ACC112 (cell line): Measurements from ENCODE around the gene ZC3H18.

Experiments
- H2AFZ ChIP-seq: fragments of 200-600 bp; sonication (generic); one replicate; pipeline ENCODE4 v1.6.0; 2017; ENCODE audit warnings: antibody characterized with exemption, low read length; ENCODE audit not compliant: unreplicated experiment
- H3K27ac ChIP-seq: fragments of 200-600 bp; sonication (generic); 2 replicates; pipeline ENCODE4 v1.5.1; 2014; ENCODE audit warnings: low read depth, mild to moderate bottlenecking, antibody characterized with exemption, low read length, moderate library complexity
- H3K27me3 ChIP-seq: fragments of 200-600 bp; sonication (generic); 2 replicates; pipeline ENCODE4 v1.6.1; 2014; ENCODE audit warnings: mild to moderate bottlenecking, antibody characterized with exemption, low read length, moderate library complexity, mixed read lengths; ENCODE audit not compliant: insufficient read depth
- H3K36me3 ChIP-seq: fragments of 200-600 bp; sonication (generic); 2 replicates; pipeline ENCODE4 v1.6.1; 2016; ENCODE audit warnings: mild to moderate bottlenecking, antibody characterized with exemption, low read length, moderate library complexity, mixed read lengths; ENCODE audit not compliant: insufficient read depth
- H3K4me1 ChIP-seq: fragments of 200-600 bp; sonication (generic); one replicate; pipeline ENCODE4 v1.6.1; 2016; ENCODE audit warnings: low read length, mixed read lengths; ENCODE audit not compliant: insufficient read depth, unreplicated experiment, control insufficient read depth
- H3K4me3 ChIP-seq: fragments of 200-600 bp; sonication (generic); 2 replicates; pipeline ENCODE4 v1.5.1; 2014; ENCODE audit warnings: mild to moderate bottlenecking, low read depth, low read length
- H3K79me2 ChIP-seq: fragments of 200-600 bp; sonication (generic); one replicate; pipeline ENCODE4 v1.6.0; 2016; ENCODE audit warnings: low read length; ENCODE audit not compliant: control insufficient read depth, unreplicated experiment, insufficient read depth

ZC3H18 gene

DNA sequence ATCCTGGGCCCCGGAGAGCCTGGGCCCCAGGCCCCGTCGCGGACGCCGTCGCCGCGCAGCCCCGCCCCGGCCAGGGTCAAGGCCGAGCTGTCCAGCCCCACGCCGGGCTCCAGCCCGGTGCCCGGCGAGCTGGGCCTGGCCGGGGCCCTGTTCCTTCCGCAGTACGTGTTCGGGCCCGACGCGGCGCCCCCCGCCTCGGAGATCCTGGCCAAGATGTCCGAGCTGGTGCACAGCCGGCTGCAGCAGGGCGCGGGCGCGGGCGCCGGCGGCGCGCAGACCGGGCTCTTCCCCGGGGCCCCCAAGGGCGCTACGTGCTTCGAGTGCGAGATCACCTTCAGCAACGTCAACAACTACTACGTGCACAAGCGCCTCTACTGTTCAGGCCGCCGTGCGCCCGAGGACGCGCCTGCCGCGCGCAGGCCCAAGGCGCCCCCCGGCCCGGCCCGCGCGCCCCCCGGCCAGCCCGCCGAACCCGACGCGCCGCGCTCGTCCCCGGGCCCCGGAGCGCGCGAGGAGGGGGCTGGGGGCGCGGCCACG lies 36.8 kb upstream of the ZC3H18 start:
- Histone ChIP-seq H2AFZ (no peak overlapping the region), H3K36me3 (peaks cover 3% of the 10 kb centered on the region; the same call in 1 of the 2 replicates), H3K79me2 (peaks cover 14% of the 10 kb centered on the region), H3K4me1 (peaks cover 11% of the 10 kb centered on the region), H3K27me3 (peaks cover 7% of the 10 kb centered on the region), H3K27ac (peak overlapping the region; percentile 32; the same call in 1 of the 2 replicates), H3K4me3 (peak overlapping the region; percentile 85)

DNA sequence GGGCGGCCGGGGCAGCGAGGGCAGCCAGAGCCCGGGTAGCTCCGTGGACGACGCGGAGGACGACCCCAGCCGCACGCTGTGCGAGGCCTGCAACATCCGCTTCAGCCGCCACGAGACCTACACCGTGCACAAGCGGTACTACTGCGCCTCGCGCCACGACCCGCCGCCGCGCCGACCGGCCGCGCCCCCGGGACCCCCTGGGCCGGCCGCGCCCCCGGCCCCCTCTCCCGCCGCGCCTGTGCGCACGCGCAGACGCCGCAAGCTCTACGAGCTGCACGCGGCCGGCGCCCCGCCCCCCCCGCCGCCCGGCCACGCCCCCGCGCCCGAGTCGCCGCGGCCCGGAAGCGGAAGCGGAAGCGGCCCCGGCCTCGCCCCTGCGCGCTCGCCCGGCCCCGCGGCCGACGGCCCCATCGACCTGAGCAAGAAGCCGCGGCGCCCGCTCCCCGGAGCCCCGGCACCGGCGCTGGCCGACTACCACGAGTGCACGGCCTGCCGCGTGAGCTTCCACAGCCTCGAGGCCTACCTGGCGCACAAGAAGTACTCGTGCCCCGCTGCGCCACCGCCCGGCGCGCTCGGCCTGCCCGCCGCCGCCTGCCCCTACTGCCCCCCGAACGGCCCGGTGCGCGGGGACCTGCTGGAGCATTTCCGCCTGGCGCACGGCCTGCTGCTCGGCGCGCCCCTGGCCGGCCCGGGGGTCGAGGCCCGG lies 36.1 kb upstream of the ZC3H18 start:
- H3K27ac ChIP-seq, result peak overlapping the region; percentile 34; the same call in 1 of the 2 replicates
- H3K27me3 ChIP-seq, result peaks cover 13% of the 10 kb centered on the region
- H3K79me2 ChIP-seq, result peaks cover 14% of the 10 kb centered on the region
- peaks cover 11% of the 10 kb centered on the region for H3K4me1 ChIP-seq
- H2AFZ ChIP-seq, result peak overlapping the region; percentile 68
- peaks cover 3% of the 10 kb centered on the region; the same call in 1 of the 2 replicates for H3K36me3 ChIP-seq
- peak overlapping the region; percentile 90 for H3K4me3 ChIP-seq

DNA sequence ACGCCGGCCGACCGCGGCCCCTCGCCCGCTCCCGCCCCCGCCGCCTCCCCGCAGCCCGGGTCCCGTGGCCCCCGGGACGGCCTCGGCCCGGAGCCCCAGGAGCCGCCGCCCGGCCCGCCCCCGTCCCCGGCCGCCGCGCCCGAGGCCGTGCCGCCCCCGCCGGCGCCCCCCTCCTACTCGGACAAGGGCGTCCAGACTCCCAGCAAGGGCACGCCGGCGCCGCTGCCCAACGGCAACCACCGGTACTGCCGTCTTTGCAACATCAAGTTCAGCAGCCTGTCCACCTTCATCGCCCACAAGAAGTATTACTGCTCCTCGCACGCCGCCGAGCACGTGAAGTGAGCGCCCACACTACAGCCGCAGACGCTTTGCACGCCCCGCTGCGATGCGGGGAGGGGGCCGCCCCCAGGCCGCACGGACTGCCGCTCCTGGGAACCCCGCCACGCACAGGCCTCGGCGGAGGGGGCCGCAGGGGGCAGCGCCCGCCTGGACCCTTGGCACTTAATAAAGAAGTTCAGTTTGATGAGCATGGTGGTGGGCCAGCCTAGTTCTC lies 35.5 kb upstream of the ZC3H18 start:
- Histone ChIP-seq H2AFZ (peak overlapping the region; percentile 68), H3K79me2 (peaks cover 14% of the 10 kb centered on the region), H3K36me3 (no peaks in the 10 kb centered on the region), H3K4me3 (peak overlapping the region; percentile 92), H3K27ac (no peak overlapping the region), H3K4me1 (peaks cover 11% of the 10 kb centered on the region), H3K27me3 (peaks cover 19% of the 10 kb centered on the region)

DNA sequence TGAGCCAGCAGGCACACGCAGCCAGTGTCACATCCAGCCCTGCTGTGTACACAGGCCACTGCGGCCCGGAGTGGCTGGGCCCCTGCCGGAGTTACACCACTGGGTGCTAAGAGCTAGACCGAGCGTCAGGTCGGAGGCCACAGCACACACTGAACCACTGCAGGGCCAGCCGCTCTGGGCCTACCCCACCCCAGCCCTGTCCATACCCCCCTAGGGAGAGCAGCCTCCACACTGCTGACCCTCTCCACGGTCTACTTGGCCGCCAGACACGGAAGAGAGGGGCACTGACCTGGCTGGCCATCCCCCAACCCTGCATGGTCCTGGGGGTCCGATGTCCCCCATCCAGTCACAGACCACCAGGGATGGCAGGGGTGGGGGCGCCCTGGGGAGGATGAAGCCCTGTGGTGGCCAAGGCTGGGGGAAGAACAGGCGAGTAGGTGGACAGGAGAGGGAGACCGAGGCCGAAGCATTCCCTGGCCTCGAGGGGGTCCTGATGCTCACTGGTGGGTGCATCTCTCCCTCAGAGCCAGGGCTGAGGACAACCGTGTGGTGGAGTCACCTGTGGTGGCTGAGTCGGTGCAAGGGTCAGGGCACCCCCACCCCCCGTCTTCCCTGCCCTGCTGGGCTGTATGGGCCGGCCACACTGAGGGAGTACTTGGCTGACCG lies 34.9 kb upstream of the ZC3H18 start:
- Histone ChIP-seq H3K79me2 (peaks cover 14% of the 10 kb centered on the region), H3K36me3 (no peaks in the 10 kb centered on the region), H3K27ac (no peak overlapping the region), H3K27me3 (peaks cover 25% of the 10 kb centered on the region), H3K4me1 (peaks cover 11% of the 10 kb centered on the region), H2AFZ (no peak overlapping the region), H3K4me3 (peak overlapping the region; percentile 92)

DNA sequence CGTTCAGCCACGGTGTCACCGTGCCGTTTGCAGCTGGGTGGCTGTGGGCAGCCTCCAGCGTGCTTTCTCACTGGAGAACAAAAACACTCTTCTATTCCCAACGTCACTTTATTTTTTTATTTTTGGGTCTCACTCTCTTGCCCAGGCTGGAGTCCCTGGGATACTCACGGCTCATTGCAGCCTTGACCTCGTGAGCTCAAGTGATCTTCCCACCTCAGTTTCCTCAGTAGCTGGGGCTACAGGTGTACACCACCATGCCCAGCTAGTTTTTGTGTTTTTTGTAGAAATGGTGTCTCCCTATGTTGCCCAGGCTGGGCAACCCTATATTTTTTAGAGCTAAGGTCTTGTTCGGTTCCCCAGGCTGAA lies 34.4 kb upstream of the ZC3H18 start:
- Histone ChIP-seq H3K27ac (no peak overlapping the region), H2AFZ (no peak overlapping the region), H3K4me1 (peaks cover 11% of the 10 kb centered on the region), H3K4me3 (no peak overlapping the region; the same call in 1 of the 2 replicates), H3K27me3 (peaks cover 31% of the 10 kb centered on the region), H3K79me2 (peaks cover 14% of the 10 kb centered on the region), H3K36me3 (no peaks in the 10 kb centered on the region)

DNA sequence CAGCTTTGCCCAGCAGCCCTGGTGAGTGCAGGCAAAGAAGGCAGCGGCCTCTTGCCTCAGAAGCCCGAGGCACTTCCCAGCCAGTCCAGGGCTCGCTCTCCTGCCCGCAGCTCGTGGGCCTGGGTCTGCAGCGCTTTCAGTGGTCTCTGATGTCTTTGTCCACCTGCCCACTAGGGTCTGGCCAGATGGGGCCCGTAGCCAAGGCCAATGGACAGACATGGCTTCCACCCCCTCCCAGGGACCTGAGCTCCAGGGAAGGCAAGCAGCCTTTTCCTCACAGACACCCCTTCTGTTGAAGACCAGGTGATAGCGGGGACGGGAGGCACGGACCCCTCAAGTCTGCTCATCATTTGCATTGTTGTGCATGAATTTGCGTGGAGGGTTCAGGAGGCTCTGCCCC lies 33.7 kb upstream of the ZC3H18 start:
- H3K27ac ChIP-seq, result no peak overlapping the region
- H3K79me2 ChIP-seq, result peaks cover 14% of the 10 kb centered on the region
- H3K4me3 ChIP-seq, result no peak overlapping the region
- peaks cover 35% of the 10 kb centered on the region for H3K27me3 ChIP-seq
- peaks cover 11% of the 10 kb centered on the region for H3K4me1 ChIP-seq
- H3K36me3 ChIP-seq, result no peaks in the 10 kb centered on the region
- no peak overlapping the region for H2AFZ ChIP-seq

DNA sequence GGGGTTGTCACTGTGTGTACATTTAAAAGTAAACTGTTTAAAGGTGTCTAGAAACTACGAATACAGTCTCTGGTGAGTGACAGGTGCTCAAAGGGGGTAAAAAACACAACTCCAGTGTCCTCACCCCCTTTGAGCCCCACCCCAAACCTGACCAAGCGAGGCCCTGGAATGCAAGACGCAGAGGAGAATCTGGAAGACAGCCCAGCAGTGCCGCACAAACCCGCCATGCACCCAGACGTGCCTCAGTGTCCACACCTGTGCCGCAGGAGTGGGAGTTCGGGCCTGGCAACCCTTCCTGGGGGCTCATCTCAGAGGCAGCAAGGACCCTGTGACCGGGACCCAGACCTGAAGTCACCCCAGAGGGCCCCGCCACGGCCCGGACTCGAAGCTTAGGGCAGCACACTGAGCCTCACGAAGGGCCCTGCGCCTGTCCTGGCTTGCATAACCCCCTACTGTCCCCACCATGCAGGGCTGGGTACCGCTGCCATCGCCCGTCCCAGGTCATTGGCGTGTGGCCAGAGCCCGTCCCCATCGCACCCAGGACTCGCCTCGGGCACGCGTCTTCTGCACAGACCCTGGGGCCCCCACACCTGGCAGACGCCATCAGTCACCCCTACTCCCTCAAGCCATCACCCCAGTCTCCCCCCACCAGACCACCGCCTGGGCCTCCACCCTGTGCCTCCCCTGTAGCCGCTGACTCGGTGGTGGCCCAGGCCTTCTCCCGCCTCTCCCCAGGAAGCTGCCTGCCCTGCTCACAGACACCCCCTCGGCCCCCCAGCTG lies 33.0 kb upstream of the ZC3H18 start:
- Histone ChIP-seq H3K36me3 (no peaks in the 10 kb centered on the region), H3K79me2 (peaks cover 13% of the 10 kb centered on the region), H3K27ac (no peak overlapping the region), H3K4me3 (no peak overlapping the region), H3K27me3 (peaks cover 40% of the 10 kb centered on the region), H3K4me1 (peaks cover 11% of the 10 kb centered on the region), H2AFZ (no peak overlapping the region)

DNA sequence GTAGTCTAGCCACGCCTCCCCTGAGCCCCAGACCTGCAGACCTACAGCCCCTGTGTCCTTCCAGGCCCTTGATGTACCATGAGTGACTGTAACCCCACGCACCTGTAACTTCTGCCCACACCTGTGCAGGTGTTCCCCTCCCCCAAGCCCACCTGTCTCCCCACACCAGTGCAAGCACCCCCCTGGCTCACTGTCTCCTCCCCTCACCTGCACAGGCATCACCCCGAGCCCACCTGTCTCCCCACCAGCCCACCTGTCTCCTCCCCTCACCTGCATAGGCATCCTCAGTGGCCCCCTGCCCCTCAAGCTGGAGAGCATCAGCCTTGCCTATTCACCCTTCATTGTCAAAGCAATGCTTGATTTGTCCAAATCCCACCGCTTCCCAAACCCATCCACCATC lies 32.3 kb upstream of the ZC3H18 start:
- no peaks in the 10 kb centered on the region for H3K36me3 ChIP-seq
- H3K27me3 ChIP-seq, result peaks cover 47% of the 10 kb centered on the region
- no peak overlapping the region for H2AFZ ChIP-seq
- H3K79me2 ChIP-seq, result peaks cover 9% of the 10 kb centered on the region
- peaks cover 6% of the 10 kb centered on the region for H3K4me1 ChIP-seq
- no peak overlapping the region for H3K27ac ChIP-seq
- H3K4me3 ChIP-seq, result no peak overlapping the region

DNA sequence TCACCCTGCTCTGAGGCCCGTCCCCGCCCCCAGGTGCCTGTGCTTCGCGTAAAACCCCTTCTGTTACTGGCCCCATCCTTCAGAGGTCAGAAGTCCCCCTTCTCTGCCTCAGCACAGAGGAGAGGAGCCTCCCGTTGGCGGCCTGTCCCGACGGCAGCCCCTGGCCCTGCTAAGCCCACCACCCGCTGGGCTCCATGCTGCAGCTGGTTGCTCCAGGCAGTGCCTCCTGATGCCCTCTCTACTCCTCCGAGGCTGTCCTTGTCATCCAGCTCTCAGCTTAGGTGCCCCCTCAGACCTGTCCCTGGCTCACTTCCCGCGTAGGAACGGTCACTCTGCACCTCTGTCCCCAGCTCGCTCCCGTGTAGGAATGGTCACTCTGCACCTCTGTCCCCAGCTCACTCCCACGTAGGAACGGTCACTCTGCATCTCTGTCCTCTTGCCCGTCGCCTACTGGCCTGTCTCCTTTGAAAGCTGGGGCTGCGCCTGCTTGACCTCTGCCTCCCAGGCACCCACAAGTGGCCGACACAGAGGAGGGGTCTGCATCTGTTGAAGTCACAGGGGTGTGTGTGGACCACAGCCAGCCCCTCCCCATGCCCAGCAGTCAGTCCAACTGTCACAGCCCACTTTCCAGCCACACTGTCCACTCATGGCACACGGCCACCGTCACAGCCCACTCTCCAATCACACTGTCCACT lies 31.7 kb upstream of the ZC3H18 start:
- Histone ChIP-seq H3K79me2 (peaks cover 9% of the 10 kb centered on the region), H2AFZ (no peak overlapping the region), H3K27me3 (peaks cover 49% of the 10 kb centered on the region), H3K4me1 (peaks cover 6% of the 10 kb centered on the region), H3K27ac (no peak overlapping the region), H3K36me3 (no peaks in the 10 kb centered on the region), H3K4me3 (no peak overlapping the region)

DNA sequence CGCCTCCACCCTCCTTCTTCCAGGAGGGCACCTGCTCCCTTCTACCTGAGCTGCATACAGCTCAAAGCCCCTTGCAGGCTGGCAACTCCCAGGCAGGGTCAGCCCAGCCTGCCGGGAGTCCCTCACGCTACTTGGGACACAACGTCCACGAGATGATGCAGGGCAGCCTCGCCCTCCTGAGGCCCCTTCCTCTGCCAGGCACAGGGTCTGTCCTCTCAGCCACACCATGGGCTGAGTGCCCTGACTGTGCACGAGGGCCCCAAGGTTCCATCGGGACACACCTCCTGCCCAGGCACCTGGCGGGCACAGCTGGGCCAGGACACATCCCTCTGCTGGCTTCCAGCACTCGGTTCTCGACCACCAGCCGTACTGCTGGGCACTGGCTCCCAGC lies 30.9 kb upstream of the ZC3H18 start:
- Histone ChIP-seq H3K79me2 (peaks cover 9% of the 10 kb centered on the region), H3K4me3 (no peak overlapping the region), H3K27ac (no peak overlapping the region), H3K27me3 (peaks cover 52% of the 10 kb centered on the region), H3K4me1 (peaks cover 6% of the 10 kb centered on the region), H2AFZ (no peak overlapping the region), H3K36me3 (no peaks in the 10 kb centered on the region)
